Lung (tissue), 12 donors: ENCODE data around the gene PSRC1. TPM values are rescaled to one million over a fixed set of nuclear protein-coding genes. Genes with fewer than 3 reads are reported as not detected.

Source experiments
- ATAC-seq: fragments of 200-7000 bp; cut with Tn5 transposase; one replicate; pipeline ENCODE4 v1.9.1; 2020; ENCODE audit warnings: moderate number of reproducible peaks; ENCODE audit not compliant: insufficient read depth, low FRiP score
- DNase-seq, 3 donors: peaks; one replicate each; pipeline ENCODE4 v3.0.0-alpha.2; 2013 to 2017
- H3K27ac ChIP-seq, 2 donors: one replicate each; pipeline ENCODE4 v1.5.1; 2013; ENCODE audit warnings: mild to moderate bottlenecking in 2 of 2, moderate library complexity in 2 of 2, control low read depth in 1 of 2, inconsistent platforms in 1 of 2, low read depth in 1 of 2, low read length in 1 of 2
- H3K27me3 ChIP-seq, 3 donors: one replicate each; pipeline ENCODE4 v1.5.1; 2013; ENCODE audit warnings: low read length in 2 of 3; ENCODE audit not compliant: control insufficient read depth in 3 of 3, insufficient read depth in 3 of 3
- H3K36me3 ChIP-seq, 4 donors: one replicate each; pipeline ENCODE4 v1.5.1; 2013; ENCODE audit warnings: low read length in 4 of 4, mild to moderate bottlenecking in 1 of 4, moderate library complexity in 1 of 4; ENCODE audit not compliant: control insufficient read depth in 4 of 4, insufficient read depth in 4 of 4
- H3K4me1 ChIP-seq, 5 donors: one replicate each; pipeline ENCODE4 v1.5.1; 2013; ENCODE audit warnings: low read length in 5 of 5, mild to moderate bottlenecking in 2 of 5, moderate library complexity in 1 of 5; ENCODE audit not compliant: control insufficient read depth in 5 of 5, insufficient read depth in 5 of 5
- H3K4me3 ChIP-seq: one replicate; pipeline ENCODE4 v1.5.1; 2013; ENCODE audit warnings: mild to moderate bottlenecking, control low read depth, moderate library complexity
- H3K9ac ChIP-seq, 2 donors: one replicate each; pipeline ENCODE4 v1.5.1; 2013; ENCODE audit warnings: low read length in 2 of 2, control low read depth in 1 of 2; ENCODE audit not compliant: insufficient read depth in 1 of 2
- H3K9me3 ChIP-seq, 4 donors: one replicate each; pipeline ENCODE4 v1.5.1; 2013; ENCODE audit warnings: low read length in 3 of 4, mild to moderate bottlenecking in 1 of 4, moderate library complexity in 1 of 4; ENCODE audit not compliant: control insufficient read depth in 4 of 4, insufficient read depth in 3 of 4
- WGBS, 2 donors: extraction: QIAGEN DNeasy Blood & Tissue Kit; methylation state at CpG; one replicate each; pipeline ENCODE4 v1.1.7; 2013; 5-methylcytosine and 5-hydroxymethylcytosine counted together
- polyA plus RNA-seq, 2 donors: library from polyadenylated mRNA; stranded (reverse); fragments of 200-250 nt; gene quantifications; one replicate each; pipeline ENCODE4 v1.2.1, GENCODE V29; 2013
- total RNA-seq, 2 donors: library from RNA; depleted of rRNA in 1 of 2; stranded (reverse); fragments of >200 nt in 1 of 2; gene quantifications; one replicate each; pipeline ENCODE4 v1.2.1, GENCODE V29; 2014 to 2021
- TF ChIP-seq, protein P1 (sequence below): IDR thresholded peaks from 2 replicates; pipeline ENCODE4 v1.5.1; 2012; ENCODE audit warnings: mild to moderate bottlenecking; ENCODE audit errors: control extremely low read depth, extremely low read depth
- donor health status: control.
- donor health status: control.
- donor health status: Bipolar disorder and iron deficiency.
- donor health status: healthy.
- donor health status: DM: yes; HTN: yes; CAD: no.

Gene PSRC1
- total and polyA plus RNA-seq, 4 donors: 2.7 to 4.9 (median 4.8) TPM

DNA sequence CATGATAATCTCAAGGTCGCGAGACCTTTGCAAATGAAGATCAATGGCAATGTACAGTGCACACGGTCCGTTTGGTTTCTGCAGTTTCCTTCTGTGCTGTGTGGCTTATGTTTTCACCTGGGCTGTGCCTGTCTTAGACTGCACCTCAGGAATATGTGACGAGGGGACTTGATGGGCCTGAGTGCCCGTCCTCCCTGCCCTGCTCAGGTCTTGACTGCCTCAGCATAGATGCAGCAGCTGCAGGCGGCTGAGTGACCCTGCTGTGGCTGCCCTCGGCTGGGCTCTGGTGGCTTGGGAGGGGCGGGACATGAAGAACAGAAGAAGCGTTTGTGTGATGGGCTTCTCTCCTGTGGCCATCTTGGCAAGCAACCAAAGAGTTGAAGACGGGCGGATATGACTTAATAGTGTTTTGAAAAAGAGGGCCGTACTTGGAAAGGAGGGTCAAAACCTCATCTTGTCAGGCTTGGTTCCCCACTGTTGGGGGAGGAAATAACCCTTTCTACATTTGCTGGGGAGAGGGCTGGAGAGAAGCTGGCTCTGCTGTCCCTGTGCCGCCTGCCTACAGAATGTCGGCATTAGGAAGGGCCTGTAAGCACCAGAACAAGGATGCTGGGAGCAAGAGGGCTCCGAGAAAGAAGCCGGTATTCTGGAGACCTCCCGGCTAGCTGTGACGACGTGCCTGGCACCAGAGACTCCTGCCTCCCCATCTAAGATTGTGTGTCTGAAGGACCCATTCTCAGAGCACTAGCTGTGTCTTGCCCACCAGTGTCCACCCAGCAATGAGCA lies 16.8 kb upstream of the PSRC1 start:
- Histone ChIP-seq H3K36me3 (no peaks in the 10 kb centered on the region), H3K9ac (no peak overlapping the region), H3K27ac (peak overlapping the region in 1 of 2 donors; percentile 81), H3K4me1 (peaks cover 4 to 50% (median 36%) of the 10 kb centered on the region in 5 donors), H3K9me3 (no peaks in the 10 kb centered on the region), H3K27me3 (no peaks in the 10 kb centered on the region), H3K4me3 (no peak overlapping the region)
- DNase-seq: peak; percentile 86 to 94 (median 93)
- TF ChIP-seq, protein P1, sequence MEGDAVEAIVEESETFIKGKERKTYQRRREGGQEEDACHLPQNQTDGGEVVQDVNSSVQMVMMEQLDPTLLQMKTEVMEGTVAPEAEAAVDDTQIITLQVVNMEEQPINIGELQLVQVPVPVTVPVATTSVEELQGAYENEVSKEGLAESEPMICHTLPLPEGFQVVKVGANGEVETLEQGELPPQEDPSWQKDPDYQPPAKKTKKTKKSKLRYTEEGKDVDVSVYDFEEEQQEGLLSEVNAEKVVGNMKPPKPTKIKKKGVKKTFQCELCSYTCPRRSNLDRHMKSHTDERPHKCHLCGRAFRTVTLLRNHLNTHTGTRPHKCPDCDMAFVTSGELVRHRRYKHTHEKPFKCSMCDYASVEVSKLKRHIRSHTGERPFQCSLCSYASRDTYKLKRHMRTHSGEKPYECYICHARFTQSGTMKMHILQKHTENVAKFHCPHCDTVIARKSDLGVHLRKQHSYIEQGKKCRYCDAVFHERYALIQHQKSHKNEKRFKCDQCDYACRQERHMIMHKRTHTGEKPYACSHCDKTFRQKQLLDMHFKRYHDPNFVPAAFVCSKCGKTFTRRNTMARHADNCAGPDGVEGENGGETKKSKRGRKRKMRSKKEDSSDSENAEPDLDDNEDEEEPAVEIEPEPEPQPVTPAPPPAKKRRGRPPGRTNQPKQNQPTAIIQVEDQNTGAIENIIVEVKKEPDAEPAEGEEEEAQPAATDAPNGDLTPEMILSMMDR: no peak
- peak; percentile 11 for ATAC-seq
- WGBS, 2 donors: 69 to 74% methylated on average over 20 of the region's 20 CpGs

DNA sequence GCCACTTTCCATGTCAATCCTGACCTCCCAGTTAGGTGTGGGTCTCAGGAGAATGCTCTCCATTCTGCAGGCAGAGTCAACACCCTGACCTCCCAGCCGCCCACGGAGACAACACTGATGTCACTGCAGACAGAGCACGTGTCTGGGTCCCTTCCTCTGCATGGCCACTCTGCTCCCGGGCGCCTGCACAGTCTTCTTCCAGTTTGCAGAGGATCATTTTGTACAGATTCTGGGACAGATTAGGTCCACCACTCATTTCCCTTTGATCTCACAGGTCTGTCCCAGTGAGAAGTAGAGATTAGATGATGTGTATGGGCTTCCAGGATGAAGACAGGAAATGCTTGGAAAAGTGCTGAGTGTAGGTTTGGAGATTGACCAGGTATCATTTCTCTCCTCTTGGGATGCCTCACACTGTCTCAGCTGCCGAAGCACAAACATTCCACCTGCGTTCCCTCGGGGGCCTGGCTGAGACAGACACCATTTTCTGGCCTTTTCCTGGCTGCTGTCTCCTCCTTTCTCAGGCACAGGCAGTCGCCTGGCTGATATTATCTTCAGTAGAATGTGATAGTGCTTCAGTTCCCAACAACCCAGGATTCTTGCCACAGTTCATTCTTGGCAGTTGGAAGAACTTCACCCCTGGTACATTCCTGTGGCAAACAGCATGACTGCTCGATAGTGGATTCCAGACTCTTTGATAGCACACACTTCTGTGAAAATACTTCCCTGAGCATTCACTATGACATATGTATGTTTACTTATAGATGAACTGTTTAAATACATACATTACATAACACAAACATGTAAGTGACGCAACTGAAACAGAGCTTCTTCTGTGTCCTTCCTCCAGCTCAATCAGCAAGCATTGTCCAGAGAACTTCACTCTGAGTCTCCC lies 16.0 kb upstream of the PSRC1 start:
- Histone ChIP-seq H3K9ac (peak overlapping the region in 1 of 2 donors; percentile 8), H3K36me3 (no peaks in the 10 kb centered on the region), H3K27me3 (no peaks in the 10 kb centered on the region), H3K4me3 (no peak overlapping the region), H3K27ac (peak overlapping the region in 1 of 2 donors; percentile 81), H3K9me3 (no peaks in the 10 kb centered on the region), H3K4me1 (peaks cover 4 to 42% (median 30%) of the 10 kb centered on the region in 5 donors)
- no peak for ATAC-seq
- 48 to 61% methylated on average over 11 of the region's 11 CpGs for WGBS, 2 donors
- TF ChIP-seq, protein P1: no peak
- DNase-seq: peak; percentile 64 to 82 (median 80)

DNA sequence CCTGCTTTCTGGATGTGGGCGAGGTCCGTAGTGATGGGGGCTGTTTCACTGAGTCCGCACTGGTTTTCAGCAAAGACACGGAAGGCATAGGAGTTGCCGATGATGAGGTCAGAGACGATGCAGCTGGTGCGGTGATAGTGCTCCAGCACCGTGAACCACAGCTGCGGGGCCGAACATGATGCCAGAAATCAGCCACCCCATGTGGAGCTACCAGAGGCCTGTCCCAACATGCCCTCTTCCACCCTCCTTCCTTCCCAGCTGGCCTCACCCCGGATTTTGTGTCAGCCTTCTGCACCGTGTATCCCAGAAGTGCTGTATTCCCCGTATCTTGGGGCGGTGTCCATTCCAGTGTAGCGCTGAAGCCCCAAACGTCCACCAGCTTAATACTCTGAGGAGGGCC lies 13.8 kb upstream of the PSRC1 start:
- DNase-seq: no peak
- Histone ChIP-seq H3K4me1 (peaks cover 4 to 45% (median 23%) of the 10 kb centered on the region in 5 donors), H3K4me3 (no peak overlapping the region), H3K36me3 (no peaks in the 10 kb centered on the region), H3K27me3 (no peaks in the 10 kb centered on the region), H3K27ac (no peak overlapping the region), H3K9ac (no peak overlapping the region), H3K9me3 (no peaks in the 10 kb centered on the region)
- ATAC-seq: no peak
- TF ChIP-seq, protein P1: no peak
- 95 to 97% methylated on average over 16 of the region's 16 CpGs for WGBS, 2 donors
